B cell (primary cell): Measurements from ENCODE around the gene PRDX3. TPM values are rescaled to one million over a fixed set of nuclear protein-coding genes. Genes with fewer than 3 reads are reported as not detected.

Source experiments
- ATAC-seq: fragments of 200-7000 bp; cut with Tn5 transposase; one replicate; pipeline ENCODE4 v1.10.0; 2021; ENCODE audit warnings: low read depth, mild to moderate bottlenecking, moderate number of reproducible peaks, moderate library complexity
- CTCF ChIA-PET: fragments of 350-600 bp; sonication (Branson Sonifier 250); formaldehyde crosslinking; loops from one replicate; lab custom pipeline; 2021; ENCODE audit warnings: antibody characterized with exemption, inconsistent platforms; lab: Charles Lee
- POLR2A ChIA-PET: fragments of 350-600 bp; sonication (Branson Sonifier 250); formaldehyde crosslinking; loops from one replicate; lab custom pipeline; 2021; ENCODE audit warnings: antibody characterized with exemption; lab: Charles Lee
- DNase-seq: peaks from one replicate; pipeline ENCODE4 v3.0.0; 2013
- H2AFZ ChIP-seq: 2 replicates; pipeline ENCODE4 v1.6.1; 2012; ENCODE audit warnings: mild to moderate bottlenecking, low read depth, low read length; ENCODE audit not compliant: insufficient read depth, poor library complexity, severe bottlenecking
- H3K27ac ChIP-seq, 2 donors: 1 replicate in 1 of 2; 2 replicates in 1 of 2; pipeline ENCODE4 v1.5.1; 2012 to 2013; ENCODE audit warnings: low read length in 2 of 2, mild to moderate bottlenecking in 2 of 2, moderate library complexity in 1 of 2
- H3K27me3 ChIP-seq, 4 experiments: fragments of 200-600 bp in 1 of 4; sonication (generic) in 1 of 4; replicated peaks in 1 of 4; 1 replicate in 2 of 4; 2 replicates in 2 of 4; pipeline versions ENCODE4 v1.6.1 to v1.7.0; 2013 to 2016; ENCODE audit warnings: low read length in 3 of 4, mild to moderate bottlenecking in 2 of 4, mixed read lengths in 1 of 4, moderate library complexity in 1 of 4; ENCODE audit not compliant: insufficient read depth in 4 of 4, control insufficient read depth in 3 of 4; ENCODE audit errors: control extremely low read depth in 1 of 4
- H3K36me3 ChIP-seq, 2 experiments: replicated peaks in 1 of 2; 1 replicate in 1 of 2; 2 replicates in 1 of 2; pipeline versions ENCODE4 v1.6.1 to v1.7.1; 2013; ENCODE audit warnings: low read length in 1 of 2; ENCODE audit not compliant: insufficient read depth in 2 of 2, control insufficient read depth in 1 of 2; ENCODE audit errors: control extremely low read depth in 1 of 2, extremely low read depth in 1 of 2
- H3K4me1 ChIP-seq, 2 donors: fragments of 200-600 bp in 1 of 2; sonication (generic) in 1 of 2; 1 replicate in 1 of 2; 2 replicates in 1 of 2; pipeline versions ENCODE4 v1.5.1 to v1.6.1; 2013 to 2017; ENCODE audit warnings: low read length in 2 of 2; ENCODE audit not compliant: control insufficient read depth in 2 of 2, insufficient read depth in 2 of 2
- H3K4me2 ChIP-seq: replicated peaks from 2 replicates; pipeline ENCODE3; 2012; ENCODE audit warnings: mild to moderate bottlenecking, low read depth, low read length; ENCODE audit not compliant: poor library complexity, severe bottlenecking
- H3K4me3 ChIP-seq, 5 experiments: fragments of 200-600 bp in 1 of 5; sonication (generic) in 1 of 5; 1 replicate in 3 of 5; 2 replicates in 2 of 5; pipeline versions ENCODE4 v1.5.1 to v1.7.0; 2011 to 2016; ENCODE audit warnings: low read length in 4 of 5, mild to moderate bottlenecking in 4 of 5, low read depth in 2 of 5, control low read depth in 1 of 5, moderate library complexity in 1 of 5; ENCODE audit not compliant: insufficient read depth in 1 of 5; ENCODE audit errors: control extremely low read depth in 1 of 5, extremely low read depth in 1 of 5
- H3K79me2 ChIP-seq: fragments of 200-600 bp; sonication (generic); one replicate; pipeline ENCODE4 v1.6.0; 2016; ENCODE audit warnings: low read length; ENCODE audit not compliant: control insufficient read depth, insufficient read depth
- H3K9ac ChIP-seq: fragments of 200-600 bp; sonication (generic); 2 replicates; pipeline ENCODE4 v1.6.1; 2017; ENCODE audit warnings: mild to moderate bottlenecking, low read length, moderate library complexity
- H3K9me3 ChIP-seq, 3 donors: one replicate each; pipeline versions ENCODE4 v1.6.1 to v1.7.1; 2013; ENCODE audit warnings: low read length in 2 of 3; ENCODE audit not compliant: control insufficient read depth in 2 of 3, insufficient read depth in 1 of 3; ENCODE audit errors: control extremely low read depth in 1 of 3
- H4K20me1 ChIP-seq: 2 replicates; pipeline ENCODE4 v1.6.0; 2012; ENCODE audit warnings: mild to moderate bottlenecking, low read length; ENCODE audit not compliant: insufficient read depth, control insufficient read depth, poor library complexity, severe bottlenecking
- H3K27ac Mint-ChIP-seq: one replicate; pipeline ENCODE4 v1.8.0; 2021; ENCODE audit warnings: mixed read lengths
- H3K27me3 Mint-ChIP-seq: one replicate; pipeline ENCODE4 v1.8.0; 2021; ENCODE audit warnings: mixed read lengths
- H3K4me1 Mint-ChIP-seq: one replicate; pipeline ENCODE4 v1.8.0; 2021; ENCODE audit warnings: mixed read lengths
- H3K4me3 Mint-ChIP-seq: one replicate; pipeline ENCODE4 v1.8.0; 2021; ENCODE audit warnings: mixed read lengths
- H3K9me3 Mint-ChIP-seq: one replicate; pipeline ENCODE4 v1.8.0; 2022; ENCODE audit warnings: mixed read lengths; ENCODE audit not compliant: insufficient read depth
- EZH2 ChIP-seq: IDR thresholded peaks from 2 replicates; pipeline ENCODE4 v1.6.1; 2012; ENCODE audit warnings: borderline replicate concordance, low read depth, mild to moderate bottlenecking, moderate library complexity, low read length; ENCODE audit not compliant: insufficient read depth, poor library complexity, severe bottlenecking
- WGBS: methylation state at CpG from one replicate; pipeline ENCODE4 v1.1.5; 2013; ENCODE audit warnings: missing lambda C conversion rate; ENCODE audit not compliant: insufficient coverage; 5-methylcytosine and 5-hydroxymethylcytosine counted together
- intact Hi-C: fragments of 100-400 bp; cut with micrococcal nuclease; formaldehyde crosslinking; loops from one replicate; pipeline ENCODE4 v1.10.0; 2022
- polyA plus RNA-seq: library from polyadenylated mRNA; depleted of rRNA; stranded (reverse); fragments of >200 nt; gene quantifications from 2 replicates; pipeline ENCODE4 v1.2.3, GENCODE V29; 2012
- total RNA-seq, 2 donors: library from RNA; stranded (reverse); fragments of 120-200 nt in 1 of 2; gene quantifications; 1 replicate in 1 of 2; 2 replicates in 1 of 2; pipeline versions ENCODE4 v1.2.3 to v1.2.4, GENCODE V29; 2013 to 2022
- TF ChIP-seq, protein P1 (sequence below): fragments of 200-600 bp; IDR thresholded peaks from one replicate; pipeline ENCODE4 v1.8.0; 2022; ENCODE audit warnings: antibody characterized with exemption, mild to moderate bottlenecking

The PRDX3 gene
- total and polyA plus RNA-seq, 2 donors (not counting 1 experiment from before 2014, with no cell fraction given): 18.0 to 36.3 TPM

DNA sequence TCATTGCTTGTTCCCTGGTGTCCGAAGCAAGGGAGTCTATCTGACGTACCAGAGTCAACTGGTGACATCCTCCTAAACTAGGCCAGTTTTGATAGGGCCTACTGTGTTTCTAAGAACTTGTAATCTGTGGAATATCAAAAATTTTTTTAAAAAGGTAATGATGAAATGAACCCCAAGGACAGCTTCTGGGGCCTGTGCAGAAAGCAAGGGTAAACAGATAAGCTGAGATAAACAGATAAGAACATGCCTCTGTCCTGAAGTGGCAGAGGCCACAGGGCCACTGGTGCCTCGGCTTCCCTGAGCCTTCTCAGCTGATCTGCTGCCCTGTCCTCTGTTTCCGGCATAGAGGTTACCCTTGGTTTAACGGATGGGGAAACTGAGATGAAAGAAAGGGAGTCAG is 37.5 kb upstream of the PRDX3 start:
- H2AFZ ChIP-seq: no peak overlapping the region
- CTCF ChIA-PET: no interaction called here
- peaks cover 1 to 4% of the 10 kb centered on the region in 2 experiments for H3K36me3 ChIP-seq
- H3K9me3 ChIP-seq: no peaks in the 10 kb centered on the region
- peaks cover 27 to 29% of the 10 kb centered on the region in 2 donors for H3K4me1 ChIP-seq
- peaks cover 98% of the 10 kb centered on the region for H3K79me2 ChIP-seq
- intact Hi-C loops: no loop called here
- DNase-seq (no peak), ATAC-seq (no peak)
- H3K9me3 Mint-ChIP-seq: no peaks in the 10 kb centered on the region
- H3K27me3 Mint-ChIP-seq: no peaks in the 10 kb centered on the region
- no peak overlapping the region for H3K4me2 ChIP-seq
- H3K27ac ChIP-seq: no peak overlapping the region
- peaks cover 43% of the 10 kb centered on the region for H3K4me1 Mint-ChIP-seq
- H3K27me3 ChIP-seq: no peaks in the 10 kb centered on the region
- H3K27ac Mint-ChIP-seq: no peak overlapping the region
- no peak overlapping the region for H3K9ac ChIP-seq
- TF ChIP-seq, protein P1, sequence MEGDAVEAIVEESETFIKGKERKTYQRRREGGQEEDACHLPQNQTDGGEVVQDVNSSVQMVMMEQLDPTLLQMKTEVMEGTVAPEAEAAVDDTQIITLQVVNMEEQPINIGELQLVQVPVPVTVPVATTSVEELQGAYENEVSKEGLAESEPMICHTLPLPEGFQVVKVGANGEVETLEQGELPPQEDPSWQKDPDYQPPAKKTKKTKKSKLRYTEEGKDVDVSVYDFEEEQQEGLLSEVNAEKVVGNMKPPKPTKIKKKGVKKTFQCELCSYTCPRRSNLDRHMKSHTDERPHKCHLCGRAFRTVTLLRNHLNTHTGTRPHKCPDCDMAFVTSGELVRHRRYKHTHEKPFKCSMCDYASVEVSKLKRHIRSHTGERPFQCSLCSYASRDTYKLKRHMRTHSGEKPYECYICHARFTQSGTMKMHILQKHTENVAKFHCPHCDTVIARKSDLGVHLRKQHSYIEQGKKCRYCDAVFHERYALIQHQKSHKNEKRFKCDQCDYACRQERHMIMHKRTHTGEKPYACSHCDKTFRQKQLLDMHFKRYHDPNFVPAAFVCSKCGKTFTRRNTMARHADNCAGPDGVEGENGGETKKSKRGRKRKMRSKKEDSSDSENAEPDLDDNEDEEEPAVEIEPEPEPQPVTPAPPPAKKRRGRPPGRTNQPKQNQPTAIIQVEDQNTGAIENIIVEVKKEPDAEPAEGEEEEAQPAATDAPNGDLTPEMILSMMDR: no peak
- TF ChIP-seq EZH2: no peak
- no peak overlapping the region for H3K4me3 Mint-ChIP-seq
- POLR2A ChIA-PET: no interaction called here
- 100% methylated on average over 3 of the region's 5 CpGs for WGBS
- H3K4me3 ChIP-seq: no peak overlapping the region
- peaks cover 36% of the 10 kb centered on the region for H4K20me1 ChIP-seq

- Histone ChIP-seq H3K36me3 (peaks cover 1 to 4% of the 10 kb centered on the region in 2 experiments), H3K27me3 (no peaks in the 10 kb centered on the region), H3K4me3 (no peak overlapping the region), H3K4me1 (peaks cover 27 to 29% of the 10 kb centered on the region in 2 donors), H4K20me1 (peaks cover 30% of the 10 kb centered on the region), H3K79me2 (peaks cover 99% of the 10 kb centered on the region), H3K4me2 (no peak overlapping the region), H3K9me3 (no peaks in the 10 kb centered on the region), H2AFZ (no peak overlapping the region), H3K27ac (no peak overlapping the region), H3K9ac (no peak overlapping the region)
- POLR2A ChIA-PET: interaction anchor here (0.7 kb wide), 1 partner anchor 50 kb away, joined by 4 read pairs; no protein-coding TSS in a partner anchor
- Mint-ChIP-seq H3K4me3 (no peak overlapping the region), H3K27me3 (no peaks in the 10 kb centered on the region), H3K27ac (no peak overlapping the region), H3K9me3 (no peaks in the 10 kb centered on the region), H3K4me1 (peaks cover 43% of the 10 kb centered on the region)
- DNase-seq (no peak), ATAC-seq (no peak)
- intact Hi-C loops: no loop called here
- CTCF ChIA-PET: interaction anchor here (1.0 to 1.2 kb wide), 2 partner anchors 16 to 203 kb away, joined by 3 read pairs; no protein-coding TSS in a partner anchor
- 100% methylated on average over 1 of the region's 2 CpGs for WGBS
- TF ChIP-seq, protein P1: no peak
- no peak for TF ChIP-seq EZH2
Measured at GRCh38 chr10:119215371-119215770, 36.8 kb upstream of the PRDX3 start.
